Sigmoid colon (tissue), 7 donors: Measurements from ENCODE around the gene UPF3A. TPM values are rescaled to one million over a fixed set of nuclear protein-coding genes. Genes with fewer than 3 reads are reported as not detected.

ENCODE experiments used
- DNase-seq: peaks from one replicate; pipeline ENCODE4 v3.0.0-alpha.2; 2019
- H3K27ac ChIP-seq, 4 donors: fragments of 200-600 bp; sonication (generic); one replicate each; pipeline ENCODE4 v1.5.1; 2016 to 2019; ENCODE audit warnings: mild to moderate bottlenecking in 1 of 4
- H3K27me3 ChIP-seq, 3 donors: fragments of 200-600 bp; sonication (generic); one replicate each; pipeline ENCODE4 v1.5.1; 2019; ENCODE audit warnings: mild to moderate bottlenecking in 1 of 3
- H3K36me3 ChIP-seq, 4 donors: fragments of 200-600 bp; sonication (generic); one replicate each; pipeline ENCODE4 v1.5.1; 2016 to 2019
- H3K4me1 ChIP-seq, 4 donors: fragments of 200-600 bp; sonication (generic); one replicate each; pipeline ENCODE4 v1.5.1; 2017 to 2019
- H3K4me3 ChIP-seq, 4 donors: fragments of 200-600 bp; sonication (generic); one replicate each; pipeline ENCODE4 v1.5.1; 2017 to 2019; ENCODE audit warnings: mild to moderate bottlenecking in 2 of 4, moderate library complexity in 1 of 4
- H3K9me3 ChIP-seq, 4 donors: fragments of 200-600 bp in 3 of 4; sonication (generic) in 3 of 4; one replicate each; pipeline versions ENCODE4 v1.5.1 to v1.6.1; 2013 to 2019
- CTCF ChIP-seq, 4 experiments: fragments of 450-650 bp in 3 of 4; fragments of 200-600 bp in 1 of 4; IDR thresholded peaks; one replicate each; pipeline ENCODE4 v1.5.1; 2016 to 2019; ENCODE audit warnings: antibody characterized with exemption in 4 of 4, mild to moderate bottlenecking in 3 of 4, moderate library complexity in 2 of 4
- EP300 ChIP-seq, 4 donors: sonication (generic); formaldehyde crosslinking; IDR thresholded peaks; one replicate each; pipeline ENCODE4 v1.6.1; 2017; ENCODE audit warnings: antibody characterized with exemption in 4 of 4
- POLR2A ChIP-seq, 2 donors: fragments of 450-650 bp; IDR thresholded peaks; one replicate each; pipeline ENCODE4 v1.6.1; 2016; ENCODE audit warnings: antibody characterized with exemption in 2 of 2, mild to moderate bottlenecking in 2 of 2, moderate library complexity in 2 of 2
- POLR2AphosphoS5 ChIP-seq, 4 donors: sonication (generic); formaldehyde crosslinking; IDR thresholded peaks; one replicate each; pipeline ENCODE4 v1.6.1; 2017; ENCODE audit warnings: antibody characterized with exemption in 4 of 4
- WGBS, 2 donors: extraction: QIAGEN DNeasy Blood & Tissue Kit; methylation state at CpG; one replicate each; pipeline ENCODE4 v1.1.7; 2013; 5-methylcytosine and 5-hydroxymethylcytosine counted together
- intact Hi-C: fragments of 100-400 bp; cut with DNase I; formaldehyde crosslinking; loops from one replicate; pipeline ENCODE4 v1.15.1; 2023
- polyA plus RNA-seq, 3 donors: library from polyadenylated mRNA; stranded (reverse); fragments of 200-250 nt; gene quantifications; one replicate each; pipeline ENCODE4 v1.2.3, GENCODE V29; 2013
- total RNA-seq, 4 donors: library from RNA; depleted of rRNA; stranded (reverse); fragments of >200 nt; gene quantifications; one replicate each; pipeline ENCODE4 v1.1.0, GENCODE V29; 2016
- donor health status: healthy with polysubstance abuse.
- donor health status: Bipolar disorder and iron deficiency.
- donor health status: healthy.

The UPF3A gene
- total and polyA plus RNA-seq, 7 donors = 25.7 to 65.9 (median 41.0) TPM

GRCh38 chr13:114266241-114266640 lies 15.2 kb upstream of the UPF3A start:
- TF ChIP-seq EP300 (IDR thresholded peaks at IDR 0.05) (no peak), POLR2A (IDR thresholded peaks at IDR 0.05) (no peak), POLR2AphosphoS5 (IDR thresholded peaks at IDR 0.05) (no peak), CTCF (IDR thresholded peaks at IDR 0.05) (no peak)
- no peak overlapping the region for H3K4me3 ChIP-seq
- H3K27ac ChIP-seq = no peak overlapping the region
- WGBS, 2 donors = 91 to 95% methylated on average over 5 of the region's 5 CpGs
- intact Hi-C loops = no loop called here
- H3K4me1 ChIP-seq = no peaks in the 10 kb centered on the region
- DNase-seq = no peak
- H3K27me3 ChIP-seq = no peaks in the 10 kb centered on the region
- H3K9me3 ChIP-seq = no peaks in the 10 kb centered on the region
- peaks cover 7 to 93% (median 59%) of the 10 kb centered on the region in 4 donors for H3K36me3 ChIP-seq

GRCh38 chr13:114268344-114269280 lies 12.8 kb upstream of the UPF3A start:
- Histone ChIP-seq H3K9me3 (no peaks in the 10 kb centered on the region), H3K4me3 (no peak overlapping the region), H3K27me3 (no peaks in the 10 kb centered on the region), H3K36me3 (peaks cover 7 to 90% (median 53%) of the 10 kb centered on the region in 4 donors), H3K27ac (no peak overlapping the region), H3K4me1 (no peaks in the 10 kb centered on the region)
- DNase-seq = no peak
- TF ChIP-seq POLR2AphosphoS5 (IDR thresholded peaks at IDR 0.05) (no peak), EP300 (IDR thresholded peaks at IDR 0.05) (no peak), CTCF (IDR thresholded peaks at IDR 0.05) (no peak), POLR2A (IDR thresholded peaks at IDR 0.05) (no peak)
- intact Hi-C loops = no loop called here
- 86 to 91% methylated on average over 6 of the region's 6 CpGs for WGBS, 2 donors

GRCh38 chr13:114269281-114269770 lies 12.1 kb upstream of the UPF3A start:
- no peaks in the 10 kb centered on the region for H3K9me3 ChIP-seq
- DNase-seq = no peak
- intact Hi-C loops = no loop called here
- no peaks in the 10 kb centered on the region for H3K27me3 ChIP-seq
- no peak overlapping the region for H3K27ac ChIP-seq
- H3K4me3 ChIP-seq = no peak overlapping the region
- no peaks in the 10 kb centered on the region for H3K4me1 ChIP-seq
- peaks cover 5 to 87% (median 50%) of the 10 kb centered on the region in 4 donors for H3K36me3 ChIP-seq
- TF ChIP-seq POLR2A (IDR thresholded peaks at IDR 0.05) (no peak), POLR2AphosphoS5 (IDR thresholded peaks at IDR 0.05) (no peak), CTCF (IDR thresholded peaks at IDR 0.05) (no peak), EP300 (IDR thresholded peaks at IDR 0.05) (no peak)
- WGBS, 2 donors = 86 to 91% methylated on average over 4 of the region's 4 CpGs

GRCh38 chr13:114272977-114273376 lies 8.4 kb upstream of the UPF3A start:
- Histone ChIP-seq H3K9me3 (no peaks in the 10 kb centered on the region), H3K27ac (no peak overlapping the region), H3K4me3 (no peak overlapping the region), H3K36me3 (peaks cover 0 to 77% (median 27%) of the 10 kb centered on the region in 4 donors), H3K27me3 (no peaks in the 10 kb centered on the region), H3K4me1 (no peaks in the 10 kb centered on the region)
- 71 to 83% methylated on average over 2 of the region's 2 CpGs for WGBS, 2 donors
- no peak for DNase-seq
- intact Hi-C loops = no loop called here
- TF ChIP-seq POLR2A (IDR thresholded peaks at IDR 0.05) (no peak), EP300 (IDR thresholded peaks at IDR 0.05) (no peak), CTCF (IDR thresholded peaks at IDR 0.05) (no peak), POLR2AphosphoS5 (IDR thresholded peaks at IDR 0.05) (no peak)
